Subcutaneous adipose tissue (tissue), 4 donors: ENCODE results near the gene APPBP2. TPM values are rescaled to one million over a fixed set of nuclear protein-coding genes. Genes with fewer than 3 reads are reported as not detected.

Experiments used
- CTCF ChIP-seq: fragments of 450-650 bp; IDR thresholded peaks from one replicate; pipeline ENCODE4 v1.5.1; 2016; ENCODE audit warnings: low read depth, mild to moderate bottlenecking, control low read depth, antibody characterized with exemption, moderate library complexity
- total RNA-seq, 4 donors: library from RNA; depleted of rRNA; stranded (reverse); fragments of >200 nt; gene quantifications; one replicate each; pipeline ENCODE4 v1.1.0, GENCODE V29; 2016

APPBP2 gene
- total RNA-seq, 4 donors from 2014 or later = 27.7 to 39.9 (median 36.3) TPM

- no peak for TF ChIP-seq CTCF
Measured at GRCh38 chr17:60542071-60542470, 16.0 kb upstream of the APPBP2 start.

GRCh38 chr17:60540460-60540859, 14.4 kb upstream of the APPBP2 start:
- no peak for TF ChIP-seq CTCF

DNA sequence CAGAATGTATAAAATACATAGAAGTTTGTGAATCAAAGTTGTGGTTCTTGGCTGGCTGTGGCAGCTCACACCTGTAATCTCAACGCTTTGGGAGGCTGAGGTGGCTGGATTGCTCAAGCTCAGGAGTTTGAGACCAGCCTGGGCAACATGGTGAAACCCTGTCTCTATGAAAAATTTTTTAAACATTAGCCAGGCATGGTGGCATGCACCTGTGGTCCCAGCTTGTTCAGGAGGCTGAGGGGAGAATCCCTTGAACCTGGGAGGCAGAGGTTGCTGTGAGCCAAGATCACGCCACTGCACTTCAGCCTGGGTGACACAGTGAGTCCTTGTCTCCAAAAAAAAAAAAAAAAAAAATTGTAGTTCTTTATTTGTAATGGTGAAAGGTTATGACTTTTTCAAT, 13.8 kb upstream of the APPBP2 start:
- no peak for TF ChIP-seq CTCF

DNA sequence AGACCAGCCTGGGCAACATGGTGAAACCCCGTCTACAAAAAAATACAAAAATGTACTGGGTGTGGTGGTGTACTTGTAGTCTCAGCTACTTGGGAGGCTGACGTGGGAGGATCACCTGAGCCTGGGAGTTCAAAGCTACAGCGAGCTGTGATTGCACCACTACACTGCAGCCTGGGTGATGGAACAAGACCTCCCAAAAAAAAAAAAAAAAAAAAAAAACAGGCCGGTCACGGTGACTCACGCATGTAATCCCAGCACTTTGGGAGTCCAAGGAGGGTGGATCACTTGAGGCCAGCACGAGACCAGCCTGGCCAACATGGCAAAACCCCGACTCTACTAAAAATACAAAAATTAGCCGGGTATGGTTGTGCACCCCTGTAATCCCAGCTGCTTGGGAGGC, 12.7 kb upstream of the APPBP2 start:
- TF ChIP-seq CTCF = no peak

DNA sequence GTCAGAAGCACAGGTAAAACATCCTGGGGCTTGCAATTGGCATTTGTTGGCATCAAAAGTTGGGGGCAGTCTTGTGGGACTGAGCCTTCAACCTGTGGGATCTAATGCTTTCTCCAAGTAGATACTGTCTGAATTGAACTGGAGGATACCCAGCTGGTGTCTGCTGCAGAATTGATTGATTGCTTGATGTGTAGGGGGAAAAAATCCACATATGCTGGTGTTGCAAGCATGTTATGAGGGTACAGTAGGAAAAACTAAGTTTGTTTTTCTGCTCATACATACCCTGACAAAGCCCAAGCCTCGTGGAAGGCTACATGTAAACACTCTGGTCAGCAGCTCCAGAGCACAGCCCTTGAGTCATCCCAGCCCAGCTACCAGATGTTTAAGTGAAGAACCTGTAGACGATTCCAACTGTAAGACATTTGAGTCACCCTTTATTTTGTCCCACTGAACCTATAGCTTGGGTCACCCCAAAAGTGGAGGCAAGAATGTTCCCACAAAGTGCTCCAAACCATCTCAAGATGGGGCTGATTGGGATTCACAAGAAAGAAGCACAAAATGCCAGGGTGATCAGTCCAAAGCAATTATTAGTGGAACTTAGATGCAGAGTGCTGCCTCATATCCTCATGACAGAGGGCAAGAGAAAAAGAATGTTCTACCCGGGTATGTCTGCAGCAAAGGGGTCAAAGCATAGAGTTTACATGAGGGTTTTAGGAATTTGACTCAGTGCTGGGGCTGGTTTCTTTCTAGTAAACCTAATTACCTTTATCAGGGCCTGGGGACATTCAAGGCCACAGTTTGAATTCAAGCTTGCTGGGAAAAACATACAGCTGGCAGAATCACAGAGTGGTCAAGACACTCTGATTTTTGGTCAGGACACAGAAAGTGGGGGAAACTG, 9.6 kb upstream of the APPBP2 start:
- TF ChIP-seq CTCF = no peak

GRCh38 chr17:60534613-60535157, 8.6 kb upstream of the APPBP2 start:
- peak; percentile 68 for TF ChIP-seq CTCF

GRCh38 chr17:60534010-60534555, 8.0 kb upstream of the APPBP2 start:
- no peak for TF ChIP-seq CTCF
